HepG2 (cell line): ENCODE data around the gene ABCC1. TPM values are rescaled to one million over a fixed set of nuclear protein-coding genes. Genes with fewer than 3 reads are reported as not detected.
A peak's percentile ranks its signal among the peaks of the same experiment; 100 is the strongest.

Experiments
- ATRX ChIP-seq: sonication (generic); formaldehyde crosslinking; IDR thresholded peaks from 2 replicates; pipeline ENCODE4 v1.4.0; 2020; ENCODE audit warnings: missing genetic modification reagents, borderline replicate concordance
- CBX1 ChIP-seq: IDR thresholded peaks from one replicate; pipeline ENCODE4 v1.6.1; 2016; ENCODE audit warnings: antibody characterized with exemption, low read depth
- ELF3 ChIP-seq: IDR thresholded peaks from 2 replicates; pipeline ENCODE4 v1.6.1; 2016; ENCODE audit warnings: missing genetic modification reagents, missing compliant biosample characterization
- HDAC2 ChIP-seq: sonication (generic); formaldehyde crosslinking; IDR thresholded peaks from 2 replicates; pipeline ENCODE4 v1.4.0; 2020; ENCODE audit warnings: missing genetic modification reagents
- SOX13 ChIP-seq, 3 experiments: fragments of 450-650 bp in 1 of 3; sonication (generic) in 1 of 3; formaldehyde crosslinking in 1 of 3; IDR thresholded peaks in 2 of 3; conservative IDR thresholded peaks in 1 of 3; 2 replicates each; pipeline versions ENCODE4 v1.5.0 to v1.6.1; 2016 to 2020; ENCODE audit warnings: antibody characterized with exemption in 1 of 3, mild to moderate bottlenecking in 1 of 3, missing compliant biosample characterization in 1 of 3, missing genetic modification reagents in 1 of 3, moderate library complexity in 1 of 3
- SRSF1 ChIP-seq: fragments of 200-400 bp; formaldehyde crosslinking; optimal IDR thresholded peaks from 2 replicates; pipeline ENCODE3; 2017; ENCODE audit warnings: mild to moderate bottlenecking, low read depth, low read length, moderate library complexity
- ZBTB8A ChIP-seq: sonication (generic); formaldehyde crosslinking; IDR thresholded peaks from 2 replicates; pipeline ENCODE4 v1.4.0; 2020; ENCODE audit warnings: mild to moderate bottlenecking, low read depth, missing genetic modification reagents, borderline replicate concordance
- ZMAT3 ChIP-seq: sonication (generic); formaldehyde crosslinking; conservative IDR thresholded peaks from 2 replicates; pipeline ENCODE4 v1.7.0; 2021; ENCODE audit warnings: missing genetic modification reagents
- ZNF180 ChIP-seq: sonication (generic); formaldehyde crosslinking; IDR thresholded peaks from 2 replicates; pipeline ENCODE4 v1.4.0; 2020; ENCODE audit warnings: low read depth, missing genetic modification reagents, borderline replicate concordance
- ZNF549 ChIP-seq: sonication (generic); formaldehyde crosslinking; IDR thresholded peaks from 2 replicates; pipeline ENCODE4 v1.5.0; 2020; ENCODE audit warnings: missing genetic modification reagents
- ZNF749 ChIP-seq: sonication (generic); formaldehyde crosslinking; IDR thresholded peaks from 2 replicates; pipeline ENCODE4 v1.8.0; 2022; ENCODE audit warnings: mild to moderate bottlenecking, missing genetic modification reagents, moderate library complexity, borderline replicate concordance
- polyA plus RNA-seq, 8 experiments: library from polyadenylated mRNA; depleted of rRNA in 3 of 8; stranded (reverse) in 7 of 8; unstranded in 1 of 8; fragments of >200 nt; fragmentation: Illumina TruSeq in 4 of 8; extraction: Trizol in 4 of 8; gene quantifications; 2 replicates each; pipeline versions ENCODE4 v1.2.1 to v1.2.3, GENCODE V29; 2011 to 2016; ENCODE audit warnings: low read depth in 4 of 8, missing spikeins in 1 of 8, mixed read lengths in 1 of 8; ENCODE audit not compliant: insufficient read depth in 1 of 8
- total RNA-seq, 5 experiments: library from RNA; depleted of rRNA; stranded (reverse); fragments of >200 nt; fragmentation: Illumina TruSeq; extraction: Trizol; gene quantifications; 2 replicates each; pipeline ENCODE4 v1.2.3, GENCODE V29; 2016; ENCODE audit warnings: low read depth in 1 of 5
- TF ChIP-seq, protein P1 (sequence below): sonication (generic); formaldehyde crosslinking; IDR thresholded peaks from 2 replicates; pipeline ENCODE4 v1.5.0; 2020; ENCODE audit warnings: missing genetic modification reagents
- TF ChIP-seq, protein P2 (sequence below): sonication (generic); formaldehyde crosslinking; IDR thresholded peaks from 2 replicates; pipeline ENCODE4 v1.4.0; 2020; ENCODE audit warnings: mild to moderate bottlenecking, missing genetic modification reagents
- TF ChIP-seq, protein P3 (sequence below): IDR thresholded peaks from 2 replicates; pipeline ENCODE4 v1.6.1; 2016; ENCODE audit warnings: low read depth, control low read depth
- TF ChIP-seq, protein P4 (sequence below): sonication (generic); formaldehyde crosslinking; IDR thresholded peaks from 2 replicates; pipeline ENCODE4 v1.4.0; 2020; ENCODE audit warnings: missing genetic modification reagents

The ABCC1 gene
- total and polyA plus RNA-seq, 2 of the 13 experiments (the other 11 are each of a cell fraction or from before 2014, with no cell fraction given): 13.0 to 30.6 TPM

DNA sequence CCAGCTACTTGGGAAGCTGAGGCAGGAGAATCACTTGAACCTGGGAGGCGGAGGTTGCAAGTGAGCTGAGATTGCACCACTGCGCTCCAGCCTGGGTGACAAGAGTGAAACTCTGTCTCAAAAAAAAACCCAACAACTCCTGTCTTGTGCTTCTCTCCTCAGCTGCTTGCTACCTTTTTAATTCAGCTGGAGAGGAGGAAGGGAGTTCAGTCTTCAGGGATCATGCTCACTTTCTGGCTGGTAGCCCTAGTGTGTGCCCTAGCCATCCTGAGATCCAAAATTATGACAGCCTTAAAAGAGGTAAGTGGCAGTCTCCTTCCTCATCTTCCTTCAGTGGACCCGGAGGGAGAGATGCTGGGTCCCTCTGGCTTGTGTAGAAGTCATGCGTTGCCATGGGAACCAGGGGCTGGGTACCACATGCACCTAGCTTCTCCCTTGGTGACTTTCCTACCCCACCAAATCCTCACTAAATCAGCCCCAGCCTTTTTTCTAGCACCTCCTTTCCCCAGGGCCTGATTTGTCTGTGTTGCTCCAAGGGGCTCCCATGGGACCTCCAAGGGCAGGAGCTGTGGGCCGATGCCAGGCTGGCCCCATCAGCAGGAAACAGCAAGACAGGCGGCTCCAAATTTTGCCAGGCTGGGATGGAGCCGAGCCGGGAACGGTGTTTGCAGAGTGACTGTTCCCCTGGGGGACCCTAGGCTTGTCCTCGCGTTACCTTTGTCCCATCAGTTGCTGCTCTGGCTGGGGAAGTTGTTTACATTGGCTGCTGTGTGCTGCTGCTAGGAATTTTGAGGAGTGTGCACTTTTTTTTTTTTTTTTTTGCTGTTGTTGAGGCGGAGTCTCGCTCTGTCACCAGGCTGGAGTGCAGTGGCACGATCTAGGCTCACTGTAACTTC, 65.2 kb downstream of the ABCC1 start (continued):
- TF ChIP-seq ZNF749 (CRISPR knock-in tag): no peak
- peak; percentile 71 for TF ChIP-seq HDAC2 (CRISPR knock-in tag)
- TF ChIP-seq ZBTB8A (CRISPR knock-in tag): no peak
- TF ChIP-seq, protein P1, sequence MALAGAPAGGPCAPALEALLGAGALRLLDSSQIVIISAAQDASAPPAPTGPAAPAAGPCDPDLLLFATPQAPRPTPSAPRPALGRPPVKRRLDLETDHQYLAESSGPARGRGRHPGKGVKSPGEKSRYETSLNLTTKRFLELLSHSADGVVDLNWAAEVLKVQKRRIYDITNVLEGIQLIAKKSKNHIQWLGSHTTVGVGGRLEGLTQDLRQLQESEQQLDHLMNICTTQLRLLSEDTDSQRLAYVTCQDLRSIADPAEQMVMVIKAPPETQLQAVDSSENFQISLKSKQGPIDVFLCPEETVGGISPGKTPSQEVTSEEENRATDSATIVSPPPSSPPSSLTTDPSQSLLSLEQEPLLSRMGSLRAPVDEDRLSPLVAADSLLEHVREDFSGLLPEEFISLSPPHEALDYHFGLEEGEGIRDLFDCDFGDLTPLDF (CRISPR knock-in tag): no peak
- no peak for TF ChIP-seq ZNF180 (CRISPR knock-in tag)
- TF ChIP-seq, protein P2, sequence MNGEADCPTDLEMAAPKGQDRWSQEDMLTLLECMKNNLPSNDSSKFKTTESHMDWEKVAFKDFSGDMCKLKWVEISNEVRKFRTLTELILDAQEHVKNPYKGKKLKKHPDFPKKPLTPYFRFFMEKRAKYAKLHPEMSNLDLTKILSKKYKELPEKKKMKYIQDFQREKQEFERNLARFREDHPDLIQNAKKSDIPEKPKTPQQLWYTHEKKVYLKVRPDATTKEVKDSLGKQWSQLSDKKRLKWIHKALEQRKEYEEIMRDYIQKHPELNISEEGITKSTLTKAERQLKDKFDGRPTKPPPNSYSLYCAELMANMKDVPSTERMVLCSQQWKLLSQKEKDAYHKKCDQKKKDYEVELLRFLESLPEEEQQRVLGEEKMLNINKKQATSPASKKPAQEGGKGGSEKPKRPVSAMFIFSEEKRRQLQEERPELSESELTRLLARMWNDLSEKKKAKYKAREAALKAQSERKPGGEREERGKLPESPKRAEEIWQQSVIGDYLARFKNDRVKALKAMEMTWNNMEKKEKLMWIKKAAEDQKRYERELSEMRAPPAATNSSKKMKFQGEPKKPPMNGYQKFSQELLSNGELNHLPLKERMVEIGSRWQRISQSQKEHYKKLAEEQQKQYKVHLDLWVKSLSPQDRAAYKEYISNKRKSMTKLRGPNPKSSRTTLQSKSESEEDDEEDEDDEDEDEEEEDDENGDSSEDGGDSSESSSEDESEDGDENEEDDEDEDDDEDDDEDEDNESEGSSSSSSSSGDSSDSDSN (CRISPR knock-in tag): peak; percentile 53
- peak; percentile 49; the same call in 1 of the 2 replicates for TF ChIP-seq SOX13 (IDR thresholded peaks at IDR 0.05)
- TF ChIP-seq SOX13 (CRISPR knock-in tag; conservative IDR thresholded peaks at IDR 0.05 in 1 of 2, IDR thresholded peaks at IDR 0.05 in 1 of 2): peak in 1 of 2 experiments; percentile 56; a peak in 1 of 4 replicates
- no peak for TF ChIP-seq CBX1
- no peak for TF ChIP-seq ZMAT3 (CRISPR knock-in tag)
- TF ChIP-seq ATRX (CRISPR knock-in tag): no peak
- peak; percentile 60; the same call in 1 of the 2 replicates for TF ChIP-seq ELF3 (CRISPR knock-in tag)
- no peak for TF ChIP-seq ZNF549 (CRISPR knock-in tag)
- TF ChIP-seq, protein P3, sequence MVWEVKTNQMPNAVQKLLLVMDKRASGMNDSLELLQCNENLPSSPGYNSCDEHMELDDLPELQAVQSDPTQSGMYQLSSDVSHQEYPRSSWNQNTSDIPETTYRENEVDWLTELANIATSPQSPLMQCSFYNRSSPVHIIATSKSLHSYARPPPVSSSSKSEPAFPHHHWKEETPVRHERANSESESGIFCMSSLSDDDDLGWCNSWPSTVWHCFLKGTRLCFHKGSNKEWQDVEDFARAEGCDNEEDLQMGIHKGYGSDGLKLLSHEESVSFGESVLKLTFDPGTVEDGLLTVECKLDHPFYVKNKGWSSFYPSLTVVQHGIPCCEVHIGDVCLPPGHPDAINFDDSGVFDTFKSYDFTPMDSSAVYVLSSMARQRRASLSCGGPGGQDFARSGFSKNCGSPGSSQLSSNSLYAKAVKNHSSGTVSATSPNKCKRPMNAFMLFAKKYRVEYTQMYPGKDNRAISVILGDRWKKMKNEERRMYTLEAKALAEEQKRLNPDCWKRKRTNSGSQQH: no peak
- TF ChIP-seq, protein P4, sequence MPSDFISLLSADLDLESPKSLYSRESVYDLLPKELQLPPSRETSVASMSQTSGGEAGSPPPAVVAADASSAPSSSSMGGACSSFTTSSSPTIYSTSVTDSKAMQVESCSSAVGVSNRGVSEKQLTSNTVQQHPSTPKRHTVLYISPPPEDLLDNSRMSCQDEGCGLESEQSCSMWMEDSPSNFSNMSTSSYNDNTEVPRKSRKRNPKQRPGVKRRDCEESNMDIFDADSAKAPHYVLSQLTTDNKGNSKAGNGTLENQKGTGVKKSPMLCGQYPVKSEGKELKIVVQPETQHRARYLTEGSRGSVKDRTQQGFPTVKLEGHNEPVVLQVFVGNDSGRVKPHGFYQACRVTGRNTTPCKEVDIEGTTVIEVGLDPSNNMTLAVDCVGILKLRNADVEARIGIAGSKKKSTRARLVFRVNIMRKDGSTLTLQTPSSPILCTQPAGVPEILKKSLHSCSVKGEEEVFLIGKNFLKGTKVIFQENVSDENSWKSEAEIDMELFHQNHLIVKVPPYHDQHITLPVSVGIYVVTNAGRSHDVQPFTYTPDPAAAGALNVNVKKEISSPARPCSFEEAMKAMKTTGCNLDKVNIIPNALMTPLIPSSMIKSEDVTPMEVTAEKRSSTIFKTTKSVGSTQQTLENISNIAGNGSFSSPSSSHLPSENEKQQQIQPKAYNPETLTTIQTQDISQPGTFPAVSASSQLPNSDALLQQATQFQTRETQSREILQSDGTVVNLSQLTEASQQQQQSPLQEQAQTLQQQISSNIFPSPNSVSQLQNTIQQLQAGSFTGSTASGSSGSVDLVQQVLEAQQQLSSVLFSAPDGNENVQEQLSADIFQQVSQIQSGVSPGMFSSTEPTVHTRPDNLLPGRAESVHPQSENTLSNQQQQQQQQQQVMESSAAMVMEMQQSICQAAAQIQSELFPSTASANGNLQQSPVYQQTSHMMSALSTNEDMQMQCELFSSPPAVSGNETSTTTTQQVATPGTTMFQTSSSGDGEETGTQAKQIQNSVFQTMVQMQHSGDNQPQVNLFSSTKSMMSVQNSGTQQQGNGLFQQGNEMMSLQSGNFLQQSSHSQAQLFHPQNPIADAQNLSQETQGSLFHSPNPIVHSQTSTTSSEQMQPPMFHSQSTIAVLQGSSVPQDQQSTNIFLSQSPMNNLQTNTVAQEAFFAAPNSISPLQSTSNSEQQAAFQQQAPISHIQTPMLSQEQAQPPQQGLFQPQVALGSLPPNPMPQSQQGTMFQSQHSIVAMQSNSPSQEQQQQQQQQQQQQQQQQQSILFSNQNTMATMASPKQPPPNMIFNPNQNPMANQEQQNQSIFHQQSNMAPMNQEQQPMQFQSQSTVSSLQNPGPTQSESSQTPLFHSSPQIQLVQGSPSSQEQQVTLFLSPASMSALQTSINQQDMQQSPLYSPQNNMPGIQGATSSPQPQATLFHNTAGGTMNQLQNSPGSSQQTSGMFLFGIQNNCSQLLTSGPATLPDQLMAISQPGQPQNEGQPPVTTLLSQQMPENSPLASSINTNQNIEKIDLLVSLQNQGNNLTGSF (CRISPR knock-in tag): no peak
- no peak for TF ChIP-seq SRSF1
